Measurements from ENCODE around the gene ZNF141.
"Not testable (repeated sequence)": the region's sequence is repeated elsewhere in the genome, so short reads cannot be mapped to it uniquely, and the experiment has no call there.

The ZNF141 gene

DNA sequence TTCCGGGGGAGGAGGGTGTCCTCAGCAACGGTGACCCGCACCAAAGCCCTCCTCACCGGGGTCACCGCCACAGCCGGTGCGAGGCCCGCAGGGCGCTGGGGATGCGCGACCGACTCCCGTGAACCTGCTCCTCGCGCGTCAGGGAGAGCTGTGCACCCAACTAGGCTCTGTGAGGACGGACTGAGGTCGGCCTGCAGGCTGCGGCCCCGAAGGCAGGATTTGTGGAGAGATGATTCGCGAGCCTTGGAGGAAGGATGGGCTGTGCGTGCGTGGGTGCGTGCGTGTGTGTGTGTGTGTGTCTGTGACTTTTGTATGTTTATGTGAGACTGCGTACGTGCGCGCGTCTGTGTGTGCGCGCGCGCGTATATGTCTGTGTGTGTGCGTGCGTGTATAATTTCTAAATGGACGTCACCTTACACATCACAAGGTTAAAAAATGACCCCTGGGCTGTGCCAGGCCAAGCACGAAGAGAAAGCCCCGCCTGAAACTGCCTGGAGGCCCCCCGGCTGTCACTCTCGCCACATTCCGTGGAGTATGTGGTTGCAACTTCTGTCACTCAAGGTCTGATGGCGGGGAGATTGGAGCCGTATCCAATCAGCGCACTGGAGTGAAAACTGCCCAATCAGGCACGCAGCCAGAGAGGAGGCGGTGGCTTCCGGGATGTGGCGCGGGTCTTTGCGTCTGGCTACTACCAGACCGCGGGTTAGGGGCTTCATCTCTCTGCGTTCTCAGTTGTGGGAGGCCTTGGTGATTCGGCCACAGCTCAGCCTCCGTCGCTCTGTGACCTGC is at the start of gene ZNF141:
Gene ZNF141, plus strand, starts transcription at position 672 of the 789 bp plus-strand sequence. CDS start 170 bp downstream, outside the sequence.
- DNase-seq, result peak; percentile 99

- peak; percentile 22 to 28 for DNase-seq
These were observed 48.7 kb upstream of the ZNF141 start for GRCh38 chr4:288891-289290.

- DNase-seq, result no peak
These were observed 42.9 kb upstream of the ZNF141 start for GRCh38 chr4:294732-295131.

- DNase-seq, result no peak
These were observed 35.2 kb upstream of the ZNF141 start for GRCh38 chr4:302381-302780.

DNA sequence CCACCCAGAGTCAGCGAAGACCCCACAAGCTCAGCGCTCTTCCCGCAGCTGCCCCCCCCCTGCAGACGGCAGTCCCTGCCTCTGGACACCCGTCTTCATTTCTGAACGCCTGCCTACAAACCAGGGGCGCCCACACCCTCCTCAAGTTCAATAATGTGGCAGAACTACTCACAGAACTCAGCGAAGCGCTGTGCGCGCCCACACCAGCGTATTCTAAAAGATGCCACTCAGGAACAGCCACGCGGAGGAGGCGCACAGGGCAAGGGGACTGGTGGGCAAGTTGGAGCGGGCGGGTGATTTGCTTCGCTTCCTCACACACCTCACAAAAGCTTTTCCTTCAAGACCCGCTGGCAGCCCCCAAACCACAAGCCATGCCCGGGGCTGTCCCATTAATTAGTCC is 33.1 kb upstream of the ZNF141 start:
- not testable (repeated sequence) for DNase-seq

- no peak for DNase-seq
These were observed 32.5 kb upstream of the ZNF141 start, which contains the start of gene ZNF732 for GRCh38 chr4:304969-305680. ZNF732 (minus strand) TSS chr4:305474; CDS start chr4:305310, 164 bp downstream.

DNA sequence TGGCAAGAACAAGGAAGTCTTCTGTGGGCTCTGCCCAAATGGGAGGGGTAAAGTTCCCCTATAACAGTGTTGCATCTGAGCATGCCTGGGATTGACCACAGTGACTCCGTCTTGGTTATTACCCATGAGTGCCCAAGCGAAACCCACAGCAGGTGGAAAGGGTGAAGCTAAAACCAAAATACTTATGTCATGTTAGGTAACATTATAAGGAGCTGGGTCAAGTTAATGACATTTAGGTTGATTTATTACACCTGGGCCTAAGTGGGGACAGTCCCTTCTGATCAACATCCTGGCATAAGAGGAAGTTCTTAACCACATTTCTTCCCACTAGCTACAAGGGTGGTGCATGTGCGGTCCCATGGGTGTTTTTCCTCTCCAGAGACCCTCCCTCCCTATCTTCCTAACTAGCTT is 31.1 kb upstream of the ZNF141 start:
- DNase-seq, result peak in 1 of 2 experiments; percentile 18

DNA sequence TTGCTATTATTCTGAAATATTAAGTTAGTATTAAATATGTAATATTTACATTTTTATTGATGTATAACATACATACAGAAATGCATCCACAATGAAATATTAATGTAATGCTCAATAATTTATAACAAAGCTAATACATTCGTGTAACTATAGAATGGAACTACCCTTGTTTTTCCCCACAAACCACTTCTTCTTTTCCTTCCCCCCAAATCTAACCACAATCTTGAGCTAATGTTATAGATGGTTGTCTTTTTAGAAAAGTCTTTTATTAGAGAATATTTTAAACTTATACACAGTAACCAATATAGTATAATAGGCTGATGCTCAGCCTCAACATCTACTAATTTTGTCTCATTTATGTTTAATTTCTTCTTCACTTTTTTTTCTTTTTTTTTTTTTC is 27.8 kb upstream of the ZNF141 start:
- no peak for DNase-seq

- DNase-seq, result no peak
These were observed 23.2 kb upstream of the ZNF141 start for GRCh38 chr4:314296-314903.

DNA sequence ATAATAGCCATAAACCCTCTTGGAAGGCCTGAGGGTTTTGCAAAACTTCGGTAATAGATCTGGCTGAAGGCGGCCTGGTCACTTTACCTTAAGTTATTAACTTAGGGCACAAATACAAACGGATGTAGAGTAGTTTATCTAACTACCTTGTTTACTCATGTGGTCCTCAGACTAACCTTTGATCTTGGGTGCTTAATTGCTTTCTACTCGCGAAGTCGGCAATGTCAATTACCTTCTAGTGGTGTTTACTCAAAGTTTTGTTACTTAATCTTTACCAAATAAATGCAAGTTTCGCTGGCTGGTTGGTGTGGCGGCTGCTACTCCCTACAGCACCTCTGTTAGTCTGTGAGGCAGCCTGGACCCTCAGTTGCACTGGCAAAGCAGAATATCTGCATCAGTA is 8.9 kb upstream of the ZNF141 start:
- DNase-seq, result no peak

- DNase-seq, result no peak
These were observed 2.1 kb upstream of the ZNF141 start for GRCh38 chr4:335515-335914.

DNA sequence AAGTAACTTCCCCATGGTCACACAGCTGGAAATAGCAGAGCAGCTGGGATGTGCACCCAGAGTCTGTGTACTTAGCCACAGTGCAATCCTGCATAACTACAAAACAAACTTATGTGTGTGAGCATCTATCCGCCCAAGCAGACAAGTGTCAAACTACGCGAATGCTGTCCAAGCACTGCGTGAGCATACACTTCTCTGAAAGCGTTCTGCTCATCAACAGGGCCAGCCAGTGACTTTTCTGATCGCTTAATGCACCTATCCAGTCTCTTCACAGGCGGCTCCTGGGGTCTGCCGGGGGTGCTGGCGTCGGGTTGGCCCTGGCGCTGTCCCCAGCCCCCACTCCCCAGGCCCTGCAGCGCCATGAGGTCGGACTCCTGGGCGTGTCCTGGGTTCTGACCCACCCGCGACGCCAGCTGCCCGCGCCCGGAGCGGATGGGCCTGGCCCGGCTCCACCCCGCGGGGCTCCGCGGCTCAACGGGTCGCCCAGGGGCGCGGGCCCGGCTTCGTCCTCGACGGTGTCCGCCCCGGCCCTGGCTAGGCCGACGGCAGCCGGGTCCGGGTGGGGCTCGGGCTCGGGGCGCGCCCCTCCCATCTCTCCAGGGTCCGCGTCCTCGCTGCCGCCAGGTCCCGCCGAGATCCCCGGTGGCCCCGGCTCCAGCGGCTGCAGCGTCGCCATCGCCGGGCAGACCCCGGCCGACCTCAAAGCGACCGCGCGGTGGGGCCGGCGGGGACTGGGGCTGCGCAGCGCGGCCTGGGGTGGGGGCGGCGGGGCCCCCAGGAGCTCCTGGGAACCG is 1.3 kb upstream of the ZNF141 start:
- DNase-seq, result no peak

- DNase-seq, result no peak
These were observed 796 bp upstream of the ZNF141 start for GRCh38 chr4:336893-337142.

- DNase-seq, result peak in 1 of 2 experiments; percentile 36
These were observed 531 bp downstream of the ZNF141 start for GRCh38 chr4:337932-338758.

DNA sequence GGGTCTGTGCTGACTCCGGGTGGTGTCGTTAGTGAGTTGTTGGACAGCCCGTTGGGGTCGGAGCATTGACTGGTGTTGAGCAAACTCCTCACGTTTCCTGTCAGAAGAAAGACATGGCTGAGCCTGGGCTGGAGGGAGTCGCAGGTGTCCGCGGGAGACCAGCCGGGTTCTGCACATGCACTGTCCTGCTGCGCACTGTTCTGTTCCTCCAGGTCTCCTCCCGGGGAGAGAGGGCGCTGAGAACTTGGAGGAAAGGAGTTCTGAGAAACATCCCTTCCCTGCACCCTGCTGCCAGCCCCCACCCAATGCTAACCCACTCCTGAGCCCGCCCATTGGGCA is 1.1 kb downstream of the ZNF141 start:
- no peak for DNase-seq

DNA sequence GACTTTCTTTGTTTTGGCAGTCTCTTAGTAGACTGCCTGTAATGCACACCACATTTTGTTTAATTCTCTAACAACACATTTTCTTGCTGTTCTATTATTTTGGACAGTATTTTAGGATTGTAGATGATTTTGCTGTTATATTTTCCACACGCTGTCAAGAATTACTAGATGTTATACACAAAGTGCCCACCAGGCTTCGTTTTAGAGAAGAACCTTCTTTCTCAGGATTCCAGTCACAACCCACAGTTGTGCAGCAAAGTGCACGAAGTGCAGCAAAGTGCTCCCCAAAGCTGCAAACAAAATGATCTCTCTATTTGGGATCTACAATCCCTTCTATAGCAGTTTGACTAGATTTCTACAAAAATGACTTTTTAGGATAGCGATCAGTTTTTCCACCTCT is 2.4 kb downstream of the ZNF141 start:
- DNase-seq, result no peak

DNA sequence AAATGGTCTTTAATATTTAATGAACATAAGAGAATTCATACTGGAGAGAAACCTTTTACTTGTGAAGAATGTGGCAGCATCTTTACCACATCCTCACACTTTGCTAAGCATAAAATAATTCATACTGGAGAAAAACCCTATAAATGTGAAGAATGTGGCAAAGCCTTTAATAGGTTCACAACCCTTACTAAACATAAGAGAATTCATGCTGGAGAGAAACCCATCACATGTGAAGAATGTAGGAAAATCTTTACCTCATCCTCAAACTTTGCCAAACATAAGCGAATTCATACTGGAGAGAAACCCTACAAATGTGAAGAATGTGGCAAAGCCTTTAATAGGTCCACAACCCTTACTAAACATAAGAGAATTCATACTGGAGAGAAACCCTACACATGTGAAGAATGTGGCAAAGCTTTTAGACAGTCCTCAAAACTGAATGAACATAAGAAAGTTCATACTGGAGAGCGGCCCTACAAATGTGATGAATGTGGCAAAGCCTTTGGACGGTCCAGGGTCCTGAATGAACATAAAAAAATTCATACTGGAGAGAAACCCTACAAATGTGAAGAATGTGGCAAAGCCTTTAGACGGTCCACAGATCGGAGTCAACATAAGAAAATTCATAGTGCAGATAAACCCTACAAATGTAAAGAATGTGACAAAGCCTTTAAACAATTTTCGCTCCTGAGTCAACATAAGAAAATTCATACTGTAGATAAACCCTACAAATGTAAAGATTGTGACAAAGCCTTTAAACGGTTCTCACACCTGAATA is 35.6 kb downstream of the ZNF141 start:
- DNase-seq, result no peak

DNA sequence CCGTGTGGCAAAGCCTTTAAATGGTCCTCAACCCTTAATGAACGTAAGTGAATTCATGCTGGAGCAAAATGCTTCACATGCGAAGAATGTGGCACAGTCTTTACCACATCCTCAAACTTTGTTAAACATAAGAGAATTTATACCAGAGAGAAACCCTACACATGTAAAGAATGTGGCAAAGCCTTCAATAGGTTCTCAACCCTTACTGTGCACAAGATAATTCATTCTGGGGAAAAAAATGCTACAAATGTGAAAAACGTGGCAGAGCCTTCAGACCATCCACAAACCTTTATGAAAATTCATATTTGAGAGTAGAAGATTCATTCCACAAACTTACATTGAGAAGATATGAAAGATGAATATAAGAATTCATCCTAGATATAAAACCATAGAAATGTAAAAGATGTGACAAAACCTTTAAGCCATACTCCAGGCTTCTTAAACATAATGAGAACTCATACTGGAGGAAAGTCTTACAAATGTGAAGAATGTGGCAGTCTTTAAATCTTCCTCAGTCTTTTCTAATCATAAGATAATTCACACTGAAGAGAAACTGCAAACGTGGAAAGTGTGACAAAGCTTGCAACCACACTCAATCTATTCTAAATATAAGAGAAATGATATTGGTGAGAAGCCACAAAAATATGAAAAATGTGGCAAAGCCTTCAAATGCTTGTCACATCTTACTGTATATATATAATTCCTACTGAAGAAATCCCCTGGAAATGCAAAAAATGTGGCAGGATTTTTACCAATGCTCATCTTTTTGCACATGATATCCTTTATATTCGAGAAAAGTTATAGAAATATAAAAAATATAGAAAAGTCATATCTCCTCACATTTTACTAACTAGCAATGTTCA is 36.9 kb downstream of the ZNF141 start:
- no peak for DNase-seq

- DNase-seq, result peak in 1 of 2 experiments; percentile 14
These were observed 46.8 kb downstream of the ZNF141 start for GRCh38 chr4:384311-385010.
